HG03432 (cell line): ENCODE measurements around the gene NEURL1B.

ENCODE experiments used
- ATAC-seq: cut with Tn5 transposase; IDR thresholded peaks from one replicate; pipeline ENCODE4 v1.9.1; 2021; ENCODE audit warnings: mild to moderate bottlenecking, moderate library complexity; ENCODE audit not compliant: unreplicated experiment

NEURL1B gene

GRCh38 chr5:172713113-172713808 lies 72.2 kb downstream of the NEURL1B start:
- ATAC-seq, result peak; percentile 57

- no peak for ATAC-seq
Measured at GRCh38 chr5:172713809-172714490, 72.9 kb downstream of the NEURL1B start.

GRCh38 chr5:172714491-172715420 lies 73.7 kb downstream of the NEURL1B start:
- ATAC-seq, result peak; percentile 68

GRCh38 chr5:172715421-172715780 lies 74.3 kb downstream of the NEURL1B start:
- ATAC-seq, result no peak

GRCh38 chr5:172715931-172716682 lies 75.0 kb downstream of the NEURL1B start:
- ATAC-seq, result no peak

- peak; percentile 38 for ATAC-seq
Measured at GRCh38 chr5:172716796-172717313, 75.8 kb downstream of the NEURL1B start.

- ATAC-seq, result no peak
Measured at GRCh38 chr5:172717481-172718195, 76.6 kb downstream of the NEURL1B start.

GRCh38 chr5:172718527-172719114 lies 77.6 kb downstream of the NEURL1B start:
- ATAC-seq, result no peak

- no peak for ATAC-seq
Measured at GRCh38 chr5:172719211-172719610, 78.1 kb downstream of the NEURL1B start.

GRCh38 chr5:172720655-172721054 lies 79.6 kb downstream of the NEURL1B start:
- ATAC-seq, result no peak

GRCh38 chr5:172721455-172722326 lies 80.6 kb downstream of the NEURL1B start:
- ATAC-seq, result no peak

GRCh38 chr5:172722327-172722815 lies 81.3 kb downstream of the NEURL1B start:
- no peak for ATAC-seq

GRCh38 chr5:172723508-172723907 lies 82.4 kb downstream of the NEURL1B start:
- no peak for ATAC-seq

- no peak for ATAC-seq
Measured at GRCh38 chr5:172724242-172725183, 83.5 kb downstream of the NEURL1B start.

GRCh38 chr5:172725273-172725672 lies 84.2 kb downstream of the NEURL1B start:
- ATAC-seq, result no peak

- ATAC-seq, result no peak
Measured at GRCh38 chr5:172725785-172726184, 84.7 kb downstream of the NEURL1B start.

- ATAC-seq, result no peak
Measured at GRCh38 chr5:172726966-172727365, 85.9 kb downstream of the NEURL1B start.
